ENCODE measurements around the gene C1QTNF1. TPM values are rescaled to one million over a fixed set of nuclear protein-coding genes. Genes with fewer than 3 reads are reported as not detected.

Gene C1QTNF1
- total and polyA plus RNA-seq, 2 donors (not counting 1 experiment from before 2014, with no cell fraction given), result not detected

DNA sequence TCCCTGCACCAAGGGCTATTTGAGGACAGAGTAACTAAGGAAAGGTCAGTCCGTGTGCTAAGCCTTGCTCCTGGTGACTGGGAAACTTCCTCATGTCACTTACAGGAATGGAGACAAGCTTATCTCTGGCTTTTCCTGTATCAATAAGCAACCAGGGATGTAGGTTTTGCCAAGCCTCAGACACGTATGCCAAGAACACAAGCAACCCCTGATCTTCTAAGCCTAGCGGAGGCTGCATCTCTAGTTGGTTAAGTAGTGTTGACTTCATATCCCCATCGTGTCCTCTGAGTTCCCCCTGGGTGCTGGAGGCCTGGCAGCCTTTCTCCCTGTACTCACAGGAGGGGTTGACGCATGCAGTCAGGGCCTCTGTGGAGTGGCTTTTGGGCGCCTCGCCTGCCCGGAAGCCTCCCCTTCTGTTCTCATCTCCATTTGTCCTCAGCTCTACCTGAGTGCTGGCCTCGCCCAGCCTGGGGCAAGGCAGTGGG lies 1.4 kb upstream of the C1QTNF1 start:
- TF ChIP-seq EZH2 (IDR thresholded peaks at IDR 0.05; ENCODE audit: borderline replicate concordance, insufficient read depth, low read depth, low read length, poor library complexity, severe bottlenecking), result no peak
- TF ChIP-seq, protein P1, sequence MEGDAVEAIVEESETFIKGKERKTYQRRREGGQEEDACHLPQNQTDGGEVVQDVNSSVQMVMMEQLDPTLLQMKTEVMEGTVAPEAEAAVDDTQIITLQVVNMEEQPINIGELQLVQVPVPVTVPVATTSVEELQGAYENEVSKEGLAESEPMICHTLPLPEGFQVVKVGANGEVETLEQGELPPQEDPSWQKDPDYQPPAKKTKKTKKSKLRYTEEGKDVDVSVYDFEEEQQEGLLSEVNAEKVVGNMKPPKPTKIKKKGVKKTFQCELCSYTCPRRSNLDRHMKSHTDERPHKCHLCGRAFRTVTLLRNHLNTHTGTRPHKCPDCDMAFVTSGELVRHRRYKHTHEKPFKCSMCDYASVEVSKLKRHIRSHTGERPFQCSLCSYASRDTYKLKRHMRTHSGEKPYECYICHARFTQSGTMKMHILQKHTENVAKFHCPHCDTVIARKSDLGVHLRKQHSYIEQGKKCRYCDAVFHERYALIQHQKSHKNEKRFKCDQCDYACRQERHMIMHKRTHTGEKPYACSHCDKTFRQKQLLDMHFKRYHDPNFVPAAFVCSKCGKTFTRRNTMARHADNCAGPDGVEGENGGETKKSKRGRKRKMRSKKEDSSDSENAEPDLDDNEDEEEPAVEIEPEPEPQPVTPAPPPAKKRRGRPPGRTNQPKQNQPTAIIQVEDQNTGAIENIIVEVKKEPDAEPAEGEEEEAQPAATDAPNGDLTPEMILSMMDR (IDR thresholded peaks at IDR 0.05), result no peak
- Histone ChIP-seq H2AFZ (ENCODE audit: insufficient read depth, low read depth, low read length, poor library complexity, severe bottlenecking) (no peak overlapping the region), H4K20me1 (ENCODE audit: control insufficient read depth, insufficient read depth, low read length, poor library complexity, severe bottlenecking) (no peaks in the 10 kb centered on the region), H3K9me3 (ENCODE audit: control extremely low read depth in 1 of 3, control insufficient read depth in 2 of 3, insufficient read depth in 1 of 3, low read length in 2 of 3) (peaks cover 0 to 4% (median 0%) of the 10 kb centered on the region in 3 donors), H3K4me1 (ENCODE audit: control insufficient read depth in 2 of 2, insufficient read depth in 2 of 2, low read length in 2 of 2) (peaks cover 12 to 14% of the 10 kb centered on the region in 2 donors), H3K4me3 (ENCODE audit: control extremely low read depth in 1 of 5, extremely low read depth in 1 of 5, insufficient read depth in 1 of 5, low read depth in 2 of 5, low read length in 4 of 5) (no peak overlapping the region), H3K9ac (ENCODE audit: low read length) (no peak overlapping the region), H3K79me2 (ENCODE audit: control insufficient read depth, insufficient read depth, low read length) (no peaks in the 10 kb centered on the region), H3K27me3 (replicated peaks in 1 of 4; ENCODE audit: control extremely low read depth in 1 of 4, control insufficient read depth in 3 of 4, insufficient read depth in 4 of 4, low read length in 3 of 4) (peaks cover 0 to 42% (median 17%) of the 10 kb centered on the region in 4 experiments), H3K4me2 (replicated peaks; ENCODE audit: low read depth, low read length, poor library complexity, severe bottlenecking) (no peak overlapping the region), H3K27ac (ENCODE audit: low read length in 2 of 2) (no peak overlapping the region), H3K36me3 (replicated peaks in 1 of 2; ENCODE audit: control extremely low read depth in 1 of 2, control insufficient read depth in 1 of 2, extremely low read depth in 1 of 2, insufficient read depth in 2 of 2, low read length in 1 of 2) (no peaks in the 10 kb centered on the region)
- ChIA-PET CTCF (interaction anchor here (0.7 kb wide), 1 partner anchor 1256 kb away, joined by 3 read pairs; no protein-coding TSS in a partner anchor), POLR2A (interaction anchor here (0.6 kb wide), 1 partner anchor 229 kb away, joined by 5 read pairs; no protein-coding TSS in a partner anchor)
- H3K9me3 Mint-ChIP-seq (ENCODE audit: insufficient read depth), result no peaks in the 10 kb centered on the region
- intact Hi-C loops (cut with micrococcal nuclease), result no loop called here
- 91% methylated on average over 8 of the region's 9 CpGs for WGBS (ENCODE audit: insufficient coverage)
- H3K4me3 Mint-ChIP-seq, result no peak overlapping the region
- ATAC-seq (ENCODE audit: low read depth) (no peak), DNase-seq (no peak)
- peaks cover 9% of the 10 kb centered on the region for H3K4me1 Mint-ChIP-seq
- H3K27me3 Mint-ChIP-seq, result peaks cover 66% of the 10 kb centered on the region
- no peak overlapping the region for H3K27ac Mint-ChIP-seq

DNA sequence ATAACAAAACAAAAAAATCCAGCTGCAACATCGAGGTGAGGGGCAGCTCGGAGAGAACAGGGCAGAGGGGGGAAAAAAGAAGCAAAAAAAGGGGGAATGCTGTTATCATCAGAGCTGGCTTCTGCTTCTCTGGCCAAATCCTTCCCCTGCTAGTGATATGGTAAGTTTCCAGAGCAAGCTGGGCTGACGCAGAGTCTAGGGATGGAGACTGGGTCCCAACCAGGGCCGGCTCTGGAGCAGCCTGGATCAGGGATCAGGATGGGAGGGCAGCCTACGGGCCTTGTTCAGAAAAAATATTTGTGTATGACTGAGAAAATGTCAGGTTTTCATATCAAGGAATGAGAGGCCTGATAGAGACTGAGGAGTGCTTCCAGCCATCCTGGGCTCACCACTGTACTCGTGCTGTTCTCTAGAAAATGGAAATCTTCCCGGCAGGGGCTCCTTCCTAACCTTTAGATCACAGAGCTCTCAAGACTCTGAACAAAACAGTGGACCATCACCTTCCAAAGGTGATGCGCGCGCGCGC lies 726 bp upstream of the C1QTNF1 start:
- no peak overlapping the region for H2AFZ ChIP-seq (ENCODE audit: insufficient read depth, low read depth, low read length, poor library complexity, severe bottlenecking)
- peak overlapping the region; percentile 92 for H3K4me2 ChIP-seq (replicated peaks; ENCODE audit: low read depth, low read length, poor library complexity, severe bottlenecking)
- no peak overlapping the region for H3K27ac Mint-ChIP-seq
- WGBS (ENCODE audit: insufficient coverage), result 83% methylated on average over 7 of the region's 12 CpGs
- H3K9me3 Mint-ChIP-seq (ENCODE audit: insufficient read depth), result no peaks in the 10 kb centered on the region
- H3K4me3 ChIP-seq (ENCODE audit: control extremely low read depth in 1 of 5, extremely low read depth in 1 of 5, insufficient read depth in 1 of 5, low read depth in 2 of 5, low read length in 4 of 5), result no peak overlapping the region
- intact Hi-C loops (cut with micrococcal nuclease), result no loop called here
- peaks cover 12 to 14% of the 10 kb centered on the region in 2 donors for H3K4me1 ChIP-seq (ENCODE audit: control insufficient read depth in 2 of 2, insufficient read depth in 2 of 2, low read length in 2 of 2)
- H3K36me3 ChIP-seq (replicated peaks in 1 of 2; ENCODE audit: control extremely low read depth in 1 of 2, control insufficient read depth in 1 of 2, extremely low read depth in 1 of 2, insufficient read depth in 2 of 2, low read length in 1 of 2), result no peaks in the 10 kb centered on the region
- ChIA-PET CTCF (interaction anchor here (1.0 kb wide), 1 partner anchor 368 kb away, joined by 3 read pairs; no protein-coding TSS in a partner anchor), POLR2A (no interaction called here)
- no peaks in the 10 kb centered on the region for H4K20me1 ChIP-seq (ENCODE audit: control insufficient read depth, insufficient read depth, low read length, poor library complexity, severe bottlenecking)
- ATAC-seq (ENCODE audit: low read depth) (no peak), DNase-seq (no peak)
- peaks cover 0 to 48% (median 17%) of the 10 kb centered on the region in 4 experiments for H3K27me3 ChIP-seq (replicated peaks in 1 of 4; ENCODE audit: control extremely low read depth in 1 of 4, control insufficient read depth in 3 of 4, insufficient read depth in 4 of 4, low read length in 3 of 4)
- H3K27me3 Mint-ChIP-seq, result peaks cover 68% of the 10 kb centered on the region
- H3K27ac ChIP-seq (ENCODE audit: low read length in 2 of 2), result no peak overlapping the region
- no peak for TF ChIP-seq EZH2 (IDR thresholded peaks at IDR 0.05; ENCODE audit: borderline replicate concordance, insufficient read depth, low read depth, low read length, poor library complexity, severe bottlenecking)
- TF ChIP-seq, protein P1 (IDR thresholded peaks at IDR 0.05), result no peak
- H3K4me1 Mint-ChIP-seq, result peaks cover 9% of the 10 kb centered on the region
- H3K79me2 ChIP-seq (ENCODE audit: control insufficient read depth, insufficient read depth, low read length), result no peaks in the 10 kb centered on the region
- peak overlapping the region; percentile 69 for H3K4me3 Mint-ChIP-seq
- H3K9ac ChIP-seq (ENCODE audit: low read length), result no peak overlapping the region
- peaks cover 0 to 4% (median 0%) of the 10 kb centered on the region in 3 donors for H3K9me3 ChIP-seq (ENCODE audit: control extremely low read depth in 1 of 3, control insufficient read depth in 2 of 3, insufficient read depth in 1 of 3, low read length in 2 of 3)

All from B cell (primary cell).